Mesothelial cell of epicardium (in vitro differentiated cells): ENCODE measurements around the gene ROBO1. TPM values are rescaled to one million over a fixed set of nuclear protein-coding genes. Genes with fewer than 3 reads are reported as not detected.

Experiments
- DNase-seq, 2 experiments: peaks; one replicate each; pipeline ENCODE4 v3.0.0; 2021; ENCODE audit warnings: low spot score in 2 of 2; ENCODE audit not compliant: unreplicated experiment in 2 of 2
- H3K27ac Mint-ChIP-seq: 2 replicates; pipeline ENCODE4 v1.8.0; 2021; ENCODE audit warnings: mixed read lengths
- H3K27me3 Mint-ChIP-seq: 2 replicates; pipeline ENCODE4 v1.8.0; 2021; ENCODE audit warnings: low read depth, mixed read lengths
- H3K36me3 Mint-ChIP-seq: 2 replicates; pipeline ENCODE4 v1.8.0; 2021; ENCODE audit warnings: mixed read lengths
- H3K4me1 Mint-ChIP-seq: 2 replicates; pipeline ENCODE4 v1.8.0; 2021; ENCODE audit warnings: mixed read lengths
- H3K4me3 Mint-ChIP-seq: 2 replicates; pipeline ENCODE4 v1.8.0; 2021; ENCODE audit warnings: mild to moderate bottlenecking, moderate library complexity, mixed read lengths
- H3K9me3 Mint-ChIP-seq: 2 replicates; pipeline ENCODE4 v1.8.0; 2021; ENCODE audit warnings: mixed read lengths
- CTCF ChIP-seq: fragments of 200-600 bp; sonication (generic); IDR thresholded peaks from one replicate; pipeline ENCODE4 v1.5.0; 2021; ENCODE audit warnings: antibody characterized with exemption; ENCODE audit not compliant: unreplicated experiment
- total RNA-seq: library from RNA; stranded (reverse); gene quantifications from 3 replicates; pipeline ENCODE4 v1.2.1, GENCODE V29; 2021

Gene ROBO1
- total RNA-seq, 1 donor from 2014 or later: 143 TPM

GRCh38 chr3:79019137-79019923 lies 748.5 kb downstream of the ROBO1 start:
- DNase-seq: peak; percentile 55 to 78
- Mint-ChIP-seq H3K27ac (peak overlapping the region; percentile 99), H3K27me3 (no peaks in the 10 kb centered on the region), H3K36me3 (no peaks in the 10 kb centered on the region), H3K4me1 (peaks cover 27% of the 10 kb centered on the region), H3K9me3 (no peaks in the 10 kb centered on the region), H3K4me3 (no peak overlapping the region)
- no peak for TF ChIP-seq CTCF

GRCh38 chr3:79018671-79019136 lies 749.1 kb downstream of the ROBO1 start:
- no peak for TF ChIP-seq CTCF
- peak; percentile 43 to 72 for DNase-seq
- peaks cover 32% of the 10 kb centered on the region for H3K4me1 Mint-ChIP-seq
- no peak overlapping the region for H3K27ac Mint-ChIP-seq
- H3K36me3 Mint-ChIP-seq: no peaks in the 10 kb centered on the region
- no peak overlapping the region for H3K4me3 Mint-ChIP-seq
- H3K9me3 Mint-ChIP-seq: no peaks in the 10 kb centered on the region
- no peaks in the 10 kb centered on the region for H3K27me3 Mint-ChIP-seq

GRCh38 chr3:79018265-79018664 lies 749.5 kb downstream of the ROBO1 start:
- H3K27me3 Mint-ChIP-seq: no peaks in the 10 kb centered on the region
- TF ChIP-seq CTCF: no peak
- no peak overlapping the region for H3K4me3 Mint-ChIP-seq
- no peaks in the 10 kb centered on the region for H3K36me3 Mint-ChIP-seq
- H3K4me1 Mint-ChIP-seq: peaks cover 36% of the 10 kb centered on the region
- DNase-seq: no peak
- no peak overlapping the region for H3K27ac Mint-ChIP-seq
- no peaks in the 10 kb centered on the region for H3K9me3 Mint-ChIP-seq

- Mint-ChIP-seq H3K36me3 (no peaks in the 10 kb centered on the region), H3K4me1 (peaks cover 50% of the 10 kb centered on the region), H3K27me3 (no peaks in the 10 kb centered on the region), H3K27ac (no peak overlapping the region), H3K4me3 (no peak overlapping the region), H3K9me3 (no peaks in the 10 kb centered on the region)
- no peak for TF ChIP-seq CTCF
- DNase-seq: no peak
Measured at GRCh38 chr3:79016587-79017376, 751.0 kb downstream of the ROBO1 start.

- Mint-ChIP-seq H3K4me1 (peaks cover 52% of the 10 kb centered on the region), H3K9me3 (no peaks in the 10 kb centered on the region), H3K4me3 (no peak overlapping the region), H3K27me3 (no peaks in the 10 kb centered on the region), H3K36me3 (no peaks in the 10 kb centered on the region), H3K27ac (peak overlapping the region; percentile 12)
- TF ChIP-seq CTCF: no peak
- no peak for DNase-seq
Measured at GRCh38 chr3:79015854-79016253, 751.9 kb downstream of the ROBO1 start.
